Mucosa of gallbladder (tissue), 1 donor: ENCODE results near the gene WFDC12. TPM values are rescaled to one million over a fixed set of nuclear protein-coding genes. Genes with fewer than 3 reads are reported as not detected.

Experiments
- DNase-seq: peaks from one replicate; pipeline ENCODE4 v3.0.0-alpha.2; 2020; ENCODE audit warnings: low spot score
- total RNA-seq: library from RNA; stranded (reverse); gene quantifications from one replicate; pipeline ENCODE4 v1.2.1, GENCODE V29; 2021
- donor health status: DM: no; HTN: no; CAD: no.

The WFDC12 gene
- total RNA-seq, 1 donor from 2014 or later, result not detected

DNA sequence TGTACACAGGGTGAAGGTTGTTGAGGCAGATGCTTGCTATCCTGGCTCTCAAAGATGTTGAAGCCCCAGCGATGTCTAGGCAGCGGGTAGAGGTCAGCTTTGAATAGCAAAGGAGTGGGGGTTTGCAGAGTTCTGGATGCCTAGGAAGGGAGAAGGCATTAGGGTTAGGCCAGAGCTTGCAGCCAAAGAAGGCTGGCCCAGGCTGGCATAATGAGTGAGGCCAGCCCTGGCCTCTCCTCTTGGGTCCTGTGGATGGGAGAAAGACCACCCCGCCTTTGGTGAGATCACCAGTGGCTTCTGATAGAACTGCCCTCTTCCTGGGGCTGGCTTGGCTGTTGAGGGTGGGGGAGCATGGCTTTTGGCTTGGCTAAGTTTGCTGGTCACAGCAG lies 8.9 kb downstream of the WFDC12 start:
- no peak for DNase-seq

DNA sequence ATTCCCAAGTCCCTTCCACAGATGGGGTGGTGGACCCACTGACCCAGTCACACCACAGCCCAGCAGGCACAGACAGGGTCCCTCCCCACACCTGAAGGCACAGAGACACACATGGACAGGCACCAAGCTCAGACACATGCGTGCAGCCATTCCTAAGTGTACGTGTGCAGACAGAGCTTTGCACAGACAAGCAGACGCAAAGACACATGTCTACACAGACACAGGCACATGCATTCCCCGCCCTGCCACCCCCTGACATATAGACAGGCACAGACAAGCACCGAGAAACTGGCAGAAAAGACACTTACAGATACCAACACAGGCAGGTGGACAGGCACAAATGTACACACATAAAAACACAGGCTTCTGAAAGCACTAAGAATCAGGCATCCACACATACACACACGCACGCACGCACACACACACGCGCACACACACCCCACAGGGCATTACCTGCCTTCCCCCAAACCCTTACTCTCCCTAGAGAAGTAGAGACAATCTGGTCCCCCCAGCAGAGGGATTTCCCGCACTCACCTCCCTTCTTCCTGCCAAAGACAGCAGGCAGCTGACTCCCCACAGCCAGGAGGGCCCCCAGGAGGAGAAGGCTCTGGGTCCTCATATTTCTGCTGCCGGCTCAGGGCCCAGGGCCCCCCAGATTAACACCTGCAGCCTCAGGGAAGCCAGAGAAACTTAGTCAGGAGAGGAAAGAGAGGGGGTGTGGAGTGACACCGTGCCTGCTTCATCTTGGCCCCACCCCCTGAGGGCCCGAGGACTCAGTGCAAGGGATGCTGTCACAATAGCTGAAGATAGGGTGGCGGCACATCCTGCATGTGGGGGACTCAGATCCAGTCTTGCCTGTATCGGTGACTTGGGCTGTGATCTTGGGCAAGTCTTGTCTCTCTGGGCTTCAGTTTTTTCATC lies 9.5 kb downstream of the WFDC12 start, which contains the start of gene WFDC5:
Gene WFDC5, minus strand, starts transcription at position 710 of the 921 bp plus-strand sequence. Its CDS starts 91 bp downstream, at position 619.
- DNase-seq, result peak; percentile 8

DNA sequence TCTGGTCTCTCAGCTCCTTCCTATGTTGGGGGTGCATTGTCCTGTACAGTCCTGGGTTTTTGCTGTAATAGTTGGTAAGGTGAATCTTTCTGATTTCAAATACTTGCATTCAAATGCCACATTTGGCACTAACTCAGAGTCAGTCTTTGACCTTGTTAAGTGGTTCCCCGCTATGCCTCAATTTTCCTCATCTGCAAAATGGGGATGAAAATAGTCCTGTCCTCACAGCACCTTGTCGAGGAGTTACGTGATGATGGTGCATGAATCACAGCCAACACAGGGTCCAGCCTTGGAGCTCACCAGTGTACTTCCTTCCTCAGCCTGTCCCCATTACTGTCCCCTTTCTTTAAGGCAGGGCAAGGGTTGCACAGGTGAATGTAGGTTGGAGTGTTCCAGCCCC lies 10.4 kb downstream of the WFDC12 start:
- DNase-seq, result no peak

DNA sequence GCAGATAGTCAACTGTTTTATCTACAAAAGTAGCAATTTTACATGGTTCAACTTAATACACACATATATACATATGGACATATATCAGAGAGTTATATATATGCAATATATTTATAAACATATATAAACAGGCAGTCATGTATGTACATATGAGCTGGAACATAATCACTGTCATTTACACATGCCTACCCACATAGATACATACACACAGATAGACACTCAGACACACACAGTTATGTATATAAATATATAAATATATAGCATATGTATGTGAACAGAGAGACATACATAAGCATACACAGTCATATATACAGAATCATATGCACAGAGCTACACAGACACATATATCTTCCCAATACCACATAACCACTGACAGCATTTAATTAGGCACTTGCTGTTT lies 11.5 kb downstream of the WFDC12 start:
- DNase-seq, result no peak

DNA sequence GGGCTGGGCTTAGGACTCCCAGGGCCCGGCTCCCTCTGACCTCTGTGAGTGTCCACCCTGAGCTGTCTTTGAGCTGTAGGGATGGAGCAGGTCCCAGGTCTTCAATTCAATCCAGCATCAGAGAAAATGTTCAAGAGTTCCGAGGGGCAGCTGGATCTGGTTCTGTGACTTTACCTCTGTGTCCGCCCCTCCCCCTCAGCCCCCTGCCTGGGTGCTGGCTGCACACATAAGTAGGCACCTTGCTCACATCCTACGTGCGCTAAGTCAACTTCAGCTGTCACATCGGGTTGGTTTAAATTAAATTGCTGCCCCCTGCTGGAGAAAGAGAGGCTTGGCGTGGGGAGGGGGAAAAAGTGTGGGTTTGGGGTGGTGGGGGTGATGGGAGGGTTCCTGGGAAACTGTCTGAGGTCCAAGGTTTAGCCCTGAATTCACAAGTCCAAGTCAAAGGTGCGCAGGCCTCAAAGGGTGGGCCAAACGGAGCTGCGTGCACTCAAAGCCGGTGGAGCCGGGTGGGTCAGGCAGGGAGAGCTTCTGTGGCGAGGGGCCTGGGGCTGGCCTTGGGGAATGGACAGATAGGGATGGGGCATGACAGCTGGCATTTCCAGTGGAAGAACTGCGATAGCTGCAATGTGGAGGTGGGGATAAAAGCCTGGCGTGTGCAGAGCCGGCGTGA lies 12.3 kb downstream of the WFDC12 start:
- peak; percentile 9 for DNase-seq

DNA sequence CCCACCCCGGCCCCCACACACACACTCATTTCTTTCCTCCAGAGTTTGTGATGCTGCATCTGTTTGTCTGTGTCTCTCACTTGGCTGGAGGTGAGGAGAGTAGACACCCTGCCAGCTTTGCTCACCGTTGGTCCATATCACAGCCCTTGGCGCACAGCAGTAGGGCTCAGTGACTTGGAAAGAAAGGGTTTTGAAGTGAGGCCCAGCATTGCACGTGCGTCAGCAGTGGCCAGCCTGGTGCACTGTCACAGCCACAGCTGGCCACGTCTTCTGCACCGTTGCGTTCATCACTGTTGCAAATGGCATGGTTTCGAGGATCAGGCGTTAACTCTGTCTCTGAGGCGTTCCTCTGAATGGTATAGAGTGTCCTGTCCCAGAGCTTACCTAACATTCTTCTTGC lies 13.0 kb downstream of the WFDC12 start:
- DNase-seq, result no peak

DNA sequence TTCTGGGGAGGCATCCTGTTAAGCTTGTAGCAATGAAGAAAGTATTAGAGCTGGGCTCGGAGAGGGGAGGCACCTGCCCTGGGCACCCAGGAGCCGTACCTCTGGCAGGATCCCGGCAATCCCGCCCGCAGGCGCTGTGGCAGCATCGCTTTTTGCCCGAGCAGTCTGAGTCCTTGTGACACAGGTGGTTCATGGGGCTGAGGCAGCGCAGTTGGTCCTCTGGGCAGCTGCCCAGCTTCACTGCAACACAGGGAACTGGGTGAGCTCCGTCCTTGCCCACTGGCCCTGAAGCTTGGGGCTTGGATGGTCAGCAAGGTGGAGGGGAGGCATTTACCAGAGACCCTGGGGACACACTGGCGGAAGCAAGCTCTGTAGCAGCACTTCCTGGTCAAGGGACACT lies 14.0 kb downstream of the WFDC12 start:
- DNase-seq, result no peak

DNA sequence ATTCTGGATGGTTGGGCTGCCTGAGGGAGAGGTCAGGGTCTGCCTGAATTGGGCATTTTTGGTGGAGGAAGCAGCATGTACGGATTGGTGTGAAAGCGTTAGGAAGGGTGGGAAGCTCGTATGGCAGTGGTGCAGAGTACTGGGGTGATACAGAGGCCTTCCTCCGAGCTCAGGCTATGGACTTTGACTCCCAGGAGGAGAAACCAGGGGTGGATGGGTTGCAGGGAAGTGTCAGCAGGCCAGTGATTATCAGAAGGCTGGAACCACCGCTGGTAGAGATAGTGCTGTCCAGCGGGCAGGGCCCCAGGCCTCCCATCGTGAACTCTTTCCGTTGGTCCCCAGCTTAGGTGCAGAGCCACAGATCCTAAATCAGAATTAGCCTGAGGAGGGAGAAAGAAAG lies 14.6 kb downstream of the WFDC12 start:
- peak; percentile 11 for DNase-seq

DNA sequence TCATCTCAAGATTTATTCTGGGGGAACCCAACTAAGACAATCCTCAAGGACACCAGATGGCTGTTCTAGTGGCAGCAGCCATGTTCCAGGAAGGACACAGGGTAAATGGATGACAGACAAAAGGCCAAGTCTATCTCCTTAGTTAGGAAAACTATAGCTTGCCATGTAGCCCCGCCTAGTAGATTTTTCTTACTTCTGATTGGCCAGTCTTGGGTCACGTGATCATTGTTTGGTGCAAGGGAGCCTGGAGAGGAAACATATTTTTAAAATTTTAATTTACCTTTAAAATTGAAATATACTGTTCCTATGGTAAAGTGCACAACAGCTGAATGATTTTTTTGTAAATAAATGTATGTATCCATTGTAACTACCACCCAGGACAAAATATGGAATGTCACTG lies 18.9 kb downstream of the WFDC12 start:
- DNase-seq, result no peak

DNA sequence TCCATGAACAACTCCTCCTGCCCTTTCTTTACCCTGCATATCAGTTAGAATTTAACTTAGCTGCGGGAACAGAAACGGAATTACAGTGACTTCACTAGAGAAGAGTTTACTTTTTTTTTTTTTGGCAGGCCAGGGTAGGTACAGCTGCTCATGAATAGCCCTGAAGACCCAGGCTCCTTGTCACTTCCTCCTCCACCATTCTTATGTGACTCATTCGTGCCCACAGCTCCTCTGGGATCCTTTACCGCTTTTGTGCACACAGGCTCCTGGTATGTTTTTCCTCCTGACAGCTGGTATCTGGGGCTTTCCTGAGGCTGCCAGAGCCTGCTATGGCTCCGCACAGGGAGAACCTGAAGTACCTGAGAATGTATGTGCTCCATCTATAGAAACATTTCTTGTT lies 19.5 kb downstream of the WFDC12 start:
- no peak for DNase-seq

DNA sequence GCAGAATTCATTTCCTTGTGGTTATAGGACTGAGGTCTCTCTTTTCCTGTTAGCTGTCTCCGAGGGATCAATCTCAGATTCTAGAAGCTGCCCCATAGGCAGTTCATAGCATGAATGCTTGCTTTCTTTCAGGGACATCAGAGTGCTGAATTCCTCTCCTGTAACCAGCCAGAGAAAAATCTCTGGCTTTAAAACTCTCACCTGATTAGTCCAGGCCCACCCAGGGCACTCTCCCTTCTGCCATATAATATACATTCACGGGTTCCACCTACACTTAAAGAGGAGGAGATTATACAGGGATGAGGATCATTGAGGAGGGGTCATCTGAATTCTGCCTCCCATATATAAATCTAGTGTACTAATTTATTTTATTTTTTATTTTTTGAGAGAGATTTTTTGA lies 21.2 kb downstream of the WFDC12 start:
- no peak for DNase-seq

DNA sequence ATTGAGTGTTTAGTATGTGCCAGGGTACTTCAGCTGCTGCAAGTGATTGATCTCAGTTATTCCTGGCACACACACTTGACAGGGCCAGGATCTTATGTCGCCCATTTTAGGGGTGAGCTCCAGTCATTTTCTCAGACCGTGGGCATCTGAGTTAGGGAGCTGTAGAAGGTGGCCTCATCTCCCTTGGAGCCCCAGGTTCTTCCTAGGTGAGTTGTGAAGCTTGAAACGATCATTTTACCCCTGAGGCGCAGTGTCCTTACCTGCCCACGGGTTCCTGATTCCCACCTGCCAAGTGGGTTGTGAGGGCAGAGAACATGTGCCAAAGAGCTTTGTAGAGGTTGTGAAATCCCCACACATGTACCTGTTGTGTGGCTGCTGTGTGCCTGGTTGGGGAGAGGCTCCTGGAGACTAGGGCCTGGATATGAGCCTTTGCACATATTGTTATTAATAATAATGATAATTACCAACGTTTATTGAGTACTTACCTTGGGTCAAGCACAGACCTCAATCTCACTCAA lies 22.9 kb downstream of the WFDC12 start:
- DNase-seq, result no peak

DNA sequence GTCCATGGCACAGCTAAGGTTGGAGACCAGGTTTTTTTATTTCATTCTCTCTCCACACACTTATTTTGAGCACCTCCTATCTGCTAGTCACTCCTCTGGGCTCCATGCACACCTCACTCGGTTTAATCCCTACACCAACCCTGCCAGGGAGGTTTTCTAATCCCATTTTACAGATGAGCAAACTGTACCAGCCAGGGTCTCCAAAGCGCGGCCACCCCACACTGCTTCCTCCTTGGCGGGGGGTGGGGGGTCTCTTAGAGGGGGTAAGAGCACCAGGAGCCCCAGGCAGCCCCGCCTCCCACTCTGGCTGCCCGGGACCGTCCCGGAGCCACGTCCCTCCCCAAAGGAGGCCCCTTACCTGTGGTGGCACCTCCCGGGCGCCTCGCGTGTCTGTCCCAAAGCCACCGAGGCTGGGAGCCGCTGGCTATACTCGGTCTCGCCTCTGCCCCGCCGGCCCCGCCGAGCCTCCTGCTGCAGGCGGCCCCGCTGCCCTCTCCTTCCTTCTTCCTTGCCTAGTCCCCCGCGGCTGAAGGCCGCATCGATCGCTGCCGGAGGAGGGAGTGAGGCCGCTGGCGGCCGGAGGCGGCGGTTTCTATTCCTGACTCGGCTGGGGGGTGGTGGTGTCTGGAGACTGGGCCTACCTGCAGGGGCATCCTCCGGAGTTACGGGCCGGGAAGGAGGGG lies 23.6 kb downstream of the WFDC12 start, which contains the start of gene KCNS1:
Gene KCNS1, minus strand, starts transcription at position 565 of the 683 bp plus-strand sequence. CDS start 1,891 bp downstream, outside the sequence.
- peak; percentile 53 for DNase-seq

DNA sequence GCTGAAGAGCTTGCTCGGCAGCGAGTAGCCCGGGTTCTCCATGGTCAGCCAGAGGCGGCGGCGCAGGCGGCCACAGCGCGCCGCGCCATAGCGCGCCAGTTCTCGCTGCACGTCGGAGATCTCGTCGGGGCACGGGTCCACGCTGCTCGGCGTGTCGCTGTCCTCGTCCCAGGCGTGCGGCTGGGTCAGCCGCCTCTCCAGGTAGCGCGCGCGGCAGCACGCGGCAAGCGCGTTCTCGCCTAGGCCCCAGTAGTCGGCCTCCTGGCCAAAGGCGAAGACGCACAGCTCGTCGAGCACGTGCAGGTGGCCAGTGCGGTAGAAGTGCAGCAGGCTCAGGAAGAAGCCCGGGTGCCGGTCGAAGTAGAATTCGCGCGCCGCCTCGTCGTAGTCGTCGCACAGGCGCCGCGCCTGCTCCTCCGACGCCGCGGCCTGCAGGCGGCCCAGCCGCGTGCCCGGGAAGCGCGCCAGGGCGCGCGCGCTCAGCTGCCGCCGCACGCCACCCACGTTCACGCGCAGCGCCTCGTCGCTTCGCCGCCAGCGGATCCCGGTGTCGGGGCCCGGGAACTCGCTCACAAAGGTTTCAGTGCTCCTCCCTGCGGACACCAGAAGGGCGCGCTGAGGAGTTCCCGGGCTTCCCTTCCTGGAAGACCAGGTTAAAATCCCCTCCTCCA lies 26.0 kb downstream of the WFDC12 start:
- peak; percentile 35 for DNase-seq

DNA sequence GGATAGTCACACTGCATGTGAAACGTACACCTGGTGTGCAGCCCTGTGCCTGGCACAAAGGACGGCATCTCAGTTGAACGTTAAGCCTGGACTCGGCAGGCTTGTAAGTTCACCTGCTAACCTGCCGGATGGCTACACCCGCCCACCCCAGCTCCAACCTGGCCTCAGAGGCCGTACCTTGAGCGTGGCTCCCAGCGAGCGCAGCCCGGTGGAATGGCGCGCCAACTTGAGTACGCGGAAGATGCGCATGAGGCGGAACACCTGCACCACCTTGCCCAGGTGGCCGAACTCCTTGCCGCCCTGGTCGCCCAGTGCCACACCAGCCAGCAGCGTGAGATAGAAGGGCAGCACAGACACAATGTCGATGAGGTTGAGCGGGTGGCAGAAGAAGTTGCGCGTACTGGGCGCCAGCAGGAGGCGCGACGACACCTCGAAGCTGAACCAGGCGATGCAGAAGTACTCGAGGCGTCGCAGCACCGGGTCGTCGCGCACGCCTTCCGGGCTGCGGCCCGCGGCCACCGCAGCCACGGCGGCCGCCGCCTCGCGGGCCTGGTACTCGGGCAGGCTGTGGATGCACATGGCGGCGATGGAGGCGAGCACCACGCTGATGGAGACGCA lies 26.7 kb downstream of the WFDC12 start:
- DNase-seq, result peak; percentile 47

DNA sequence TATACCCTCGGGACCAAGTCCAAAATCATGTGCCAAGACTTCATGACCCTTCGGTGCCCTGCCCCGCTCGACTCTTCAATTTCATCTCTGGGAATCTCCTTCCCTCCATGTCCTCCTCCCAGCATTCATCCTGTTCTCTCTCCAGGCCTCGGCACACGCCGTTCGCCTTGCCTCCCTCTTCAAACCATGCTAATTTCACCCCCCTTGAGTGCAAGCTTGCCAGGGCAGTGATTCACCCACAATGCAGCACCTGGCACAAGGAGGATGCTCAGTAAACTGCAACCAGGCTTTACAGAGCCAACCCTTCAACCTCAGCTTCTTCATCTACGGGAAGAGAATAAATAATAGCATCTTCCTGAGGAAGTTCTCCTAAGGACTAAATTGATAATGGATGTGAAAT lies 27.5 kb downstream of the WFDC12 start:
- DNase-seq, result no peak

DNA sequence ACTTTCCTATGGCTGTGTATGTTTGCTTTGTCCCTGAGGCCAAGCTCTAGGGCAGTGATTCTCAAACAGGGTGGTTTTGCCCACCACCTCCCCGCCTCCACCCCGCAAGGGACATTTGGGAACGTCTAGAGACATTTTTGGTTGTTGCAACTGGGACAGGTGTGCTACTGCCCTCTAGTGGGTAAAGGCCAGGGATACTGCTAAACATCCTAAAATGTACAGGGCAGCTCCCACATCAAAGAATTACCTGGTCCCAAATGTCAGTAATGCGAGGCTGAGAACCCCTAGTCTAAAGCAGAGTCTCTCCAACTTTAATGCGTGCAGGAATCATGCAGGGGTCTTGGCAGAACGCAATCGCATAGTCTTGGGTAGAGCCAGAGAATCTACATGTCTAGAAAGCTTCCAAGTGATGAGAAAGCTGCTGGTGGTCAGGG lies 28.4 kb downstream of the WFDC12 start:
- peak; percentile 51 for DNase-seq

DNA sequence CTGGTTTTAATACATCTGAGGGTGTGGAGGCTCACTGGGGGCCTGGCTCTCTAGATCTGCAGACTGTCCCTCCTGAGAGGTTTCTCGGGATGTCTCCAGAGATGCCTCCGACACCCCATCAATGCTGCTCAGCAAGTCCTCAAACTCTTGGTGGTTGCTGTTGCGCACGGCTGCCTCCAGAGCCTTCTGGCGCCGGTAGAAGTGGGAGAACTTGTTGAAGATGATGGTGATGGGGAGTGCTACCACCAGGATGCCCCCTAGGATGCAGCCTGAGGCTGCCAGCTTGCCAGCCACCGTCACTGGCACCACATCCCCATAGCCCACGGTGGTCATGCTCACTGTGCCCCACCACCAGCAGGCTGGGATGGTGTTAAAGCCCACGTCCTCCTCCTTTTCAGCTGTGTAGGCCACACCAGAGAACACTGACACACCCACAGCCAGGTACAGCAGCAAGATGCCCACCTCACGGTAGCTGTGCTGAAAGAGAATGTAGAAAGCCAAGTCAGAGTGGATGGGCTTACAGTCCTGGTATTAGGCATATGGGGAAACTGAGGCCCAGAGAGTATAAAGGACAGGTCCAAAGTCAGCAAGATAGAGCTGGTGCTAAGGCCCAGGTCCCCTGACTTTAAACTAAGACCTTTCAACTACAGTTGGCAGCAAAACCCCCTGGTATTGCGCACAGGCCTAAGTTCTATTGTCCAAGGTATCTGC lies 29.2 kb downstream of the WFDC12 start:
- no peak for DNase-seq

DNA sequence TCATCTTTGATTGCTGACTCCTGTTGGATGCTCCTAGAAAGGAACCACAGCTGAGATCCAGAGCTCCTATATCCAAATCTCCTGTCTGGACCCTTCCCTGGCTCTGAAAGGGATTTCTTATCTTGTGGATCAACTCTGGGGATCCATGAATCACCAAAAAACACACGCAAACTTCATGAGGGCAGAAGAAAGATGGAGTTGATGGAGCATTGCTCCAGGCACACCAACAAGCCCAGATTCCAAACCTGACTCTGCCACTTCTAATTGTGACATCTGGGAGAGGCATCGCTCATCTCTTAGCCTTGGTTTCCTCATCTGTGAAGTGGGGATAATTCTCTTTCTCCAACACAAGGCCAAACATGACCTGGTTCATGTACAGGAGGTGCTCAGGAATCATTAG lies 30.1 kb downstream of the WFDC12 start:
- no peak for DNase-seq

DNA sequence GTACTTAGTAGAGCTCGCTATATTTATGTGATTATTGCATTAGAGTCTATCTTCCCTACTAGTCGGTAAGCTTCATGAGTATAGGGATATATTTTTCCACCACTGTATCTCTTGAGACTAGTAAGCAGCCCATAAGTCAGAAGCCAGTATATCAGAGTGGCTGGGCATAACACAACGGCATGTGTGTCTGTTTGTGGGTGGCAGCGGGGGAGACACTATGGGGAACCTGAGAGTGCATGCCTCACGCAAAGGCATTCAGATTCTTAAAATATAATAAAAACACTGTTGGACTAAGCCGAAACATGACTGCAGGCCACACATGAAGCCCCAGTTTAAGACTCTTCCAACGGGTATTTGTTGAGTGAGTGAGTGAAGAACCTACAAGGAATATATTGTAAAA lies 31.4 kb downstream of the WFDC12 start:
- no peak for DNase-seq
